Neural crest cell (in vitro differentiated cells): ENCODE results near the gene TCF7L1. TPM values are rescaled to one million over a fixed set of nuclear protein-coding genes. Genes with fewer than 3 reads are reported as not detected.

ENCODE experiments used
- DNase-seq: peaks from one replicate; pipeline ENCODE4 v3.0.0; 2021; ENCODE audit warnings: low read depth, mixed read lengths, low spot score
- H3K27ac Mint-ChIP-seq: one replicate; pipeline ENCODE4 v1.8.0; 2021; ENCODE audit warnings: mild to moderate bottlenecking, mixed read lengths; ENCODE audit not compliant: unreplicated experiment
- H3K27me3 Mint-ChIP-seq: 2 replicates; pipeline ENCODE4 v1.8.0; 2021; ENCODE audit warnings: low read depth, mild to moderate bottlenecking, mixed read lengths
- H3K36me3 Mint-ChIP-seq: 2 replicates; pipeline ENCODE4 v1.8.0; 2021; ENCODE audit warnings: low read depth, mild to moderate bottlenecking, mixed read lengths
- H3K4me1 Mint-ChIP-seq: 2 replicates; pipeline ENCODE4 v1.8.0; 2021; ENCODE audit warnings: mixed read lengths
- H3K4me3 Mint-ChIP-seq: one replicate; pipeline ENCODE4 v1.8.0; 2021; ENCODE audit warnings: mild to moderate bottlenecking, mixed read lengths
- H3K9me3 Mint-ChIP-seq: 2 replicates; pipeline ENCODE4 v1.8.0; 2021; ENCODE audit warnings: mixed read lengths
- total RNA-seq: library from RNA; stranded (reverse); gene quantifications from 2 replicates; pipeline ENCODE4 v1.2.1, GENCODE V29; 2021
- TF ChIP-seq, protein P1 (sequence below): fragments of 200-600 bp; sonication (generic); conservative IDR thresholded peaks from 2 replicates; pipeline ENCODE4 v1.5.0; 2021; ENCODE audit warnings: antibody characterized with exemption, mild to moderate bottlenecking

The TCF7L1 gene
- total RNA-seq, 1 donor from 2014 or later = 40.3 TPM

GRCh38 chr2:85235281-85235680 lies 102.1 kb downstream of the TCF7L1 start:
- no peaks in the 10 kb centered on the region for H3K36me3 Mint-ChIP-seq
- peaks cover 79% of the 10 kb centered on the region for H3K4me1 Mint-ChIP-seq
- DNase-seq = no peak
- H3K27me3 Mint-ChIP-seq = peaks cover 5% of the 10 kb centered on the region
- peak overlapping the region; percentile 54 for H3K4me3 Mint-ChIP-seq
- H3K9me3 Mint-ChIP-seq = no peaks in the 10 kb centered on the region
- TF ChIP-seq, protein P1, sequence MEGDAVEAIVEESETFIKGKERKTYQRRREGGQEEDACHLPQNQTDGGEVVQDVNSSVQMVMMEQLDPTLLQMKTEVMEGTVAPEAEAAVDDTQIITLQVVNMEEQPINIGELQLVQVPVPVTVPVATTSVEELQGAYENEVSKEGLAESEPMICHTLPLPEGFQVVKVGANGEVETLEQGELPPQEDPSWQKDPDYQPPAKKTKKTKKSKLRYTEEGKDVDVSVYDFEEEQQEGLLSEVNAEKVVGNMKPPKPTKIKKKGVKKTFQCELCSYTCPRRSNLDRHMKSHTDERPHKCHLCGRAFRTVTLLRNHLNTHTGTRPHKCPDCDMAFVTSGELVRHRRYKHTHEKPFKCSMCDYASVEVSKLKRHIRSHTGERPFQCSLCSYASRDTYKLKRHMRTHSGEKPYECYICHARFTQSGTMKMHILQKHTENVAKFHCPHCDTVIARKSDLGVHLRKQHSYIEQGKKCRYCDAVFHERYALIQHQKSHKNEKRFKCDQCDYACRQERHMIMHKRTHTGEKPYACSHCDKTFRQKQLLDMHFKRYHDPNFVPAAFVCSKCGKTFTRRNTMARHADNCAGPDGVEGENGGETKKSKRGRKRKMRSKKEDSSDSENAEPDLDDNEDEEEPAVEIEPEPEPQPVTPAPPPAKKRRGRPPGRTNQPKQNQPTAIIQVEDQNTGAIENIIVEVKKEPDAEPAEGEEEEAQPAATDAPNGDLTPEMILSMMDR = no peak
- peak overlapping the region; percentile 76 for H3K27ac Mint-ChIP-seq

- peaks cover 5% of the 10 kb centered on the region for H3K27me3 Mint-ChIP-seq
- TF ChIP-seq, protein P1 = no peak
- no peaks in the 10 kb centered on the region for H3K9me3 Mint-ChIP-seq
- H3K4me3 Mint-ChIP-seq = no peak overlapping the region
- no peak for DNase-seq
- H3K27ac Mint-ChIP-seq = no peak overlapping the region
- peaks cover 82% of the 10 kb centered on the region for H3K4me1 Mint-ChIP-seq
- H3K36me3 Mint-ChIP-seq = no peaks in the 10 kb centered on the region
Observed at GRCh38 chr2:85236084-85236483, 102.9 kb downstream of the TCF7L1 start.

DNA sequence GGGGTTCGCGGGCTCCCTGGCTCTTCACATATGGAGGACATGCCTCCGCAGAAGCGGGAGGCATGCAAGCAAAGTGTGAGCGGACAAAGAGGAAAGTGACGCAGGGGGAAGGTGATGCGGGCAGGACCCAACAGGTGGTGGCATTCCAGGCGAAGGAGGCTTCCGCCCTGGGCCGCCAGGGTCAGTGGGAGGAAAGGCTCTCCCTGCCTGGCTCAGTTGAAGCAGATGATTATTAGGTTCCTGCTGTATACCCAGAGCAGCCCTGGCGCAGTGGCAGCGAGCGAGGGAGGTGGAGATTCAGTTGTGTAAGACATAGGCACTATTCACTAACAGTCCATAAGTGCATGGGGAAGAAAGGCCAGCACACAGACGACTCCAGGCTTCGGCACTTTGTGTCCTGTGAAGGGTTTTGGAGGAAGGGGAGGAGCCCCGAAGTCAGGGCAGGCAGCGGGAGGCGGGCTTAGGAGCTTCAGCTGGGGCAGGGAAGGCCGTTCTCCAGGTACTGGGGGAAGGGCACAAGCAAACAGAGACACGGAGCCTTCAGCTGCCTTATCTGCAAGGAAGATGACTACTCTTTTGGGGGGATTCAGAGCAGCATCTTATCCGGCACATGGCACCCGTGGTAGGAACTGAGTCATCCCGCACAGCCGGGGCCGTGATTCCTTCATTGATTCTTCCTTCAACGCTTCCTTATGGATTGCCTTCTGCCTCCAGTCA lies 104.8 kb downstream of the TCF7L1 start:
- TF ChIP-seq, protein P1 = no peak
- no peak overlapping the region for H3K27ac Mint-ChIP-seq
- H3K4me3 Mint-ChIP-seq = peak overlapping the region; percentile 29
- H3K4me1 Mint-ChIP-seq = peaks cover 79% of the 10 kb centered on the region
- H3K27me3 Mint-ChIP-seq = peaks cover 2% of the 10 kb centered on the region
- no peaks in the 10 kb centered on the region for H3K36me3 Mint-ChIP-seq
- H3K9me3 Mint-ChIP-seq = no peaks in the 10 kb centered on the region
- no peak for DNase-seq

GRCh38 chr2:85238607-85239006 lies 105.4 kb downstream of the TCF7L1 start:
- Mint-ChIP-seq H3K27me3 (peaks cover 2% of the 10 kb centered on the region), H3K4me1 (peaks cover 85% of the 10 kb centered on the region), H3K4me3 (no peak overlapping the region), H3K9me3 (no peaks in the 10 kb centered on the region), H3K36me3 (no peaks in the 10 kb centered on the region), H3K27ac (no peak overlapping the region)
- TF ChIP-seq, protein P1 = no peak
- DNase-seq = no peak

GRCh38 chr2:85239102-85239501 lies 105.9 kb downstream of the TCF7L1 start:
- H3K4me1 Mint-ChIP-seq = peaks cover 86% of the 10 kb centered on the region
- no peaks in the 10 kb centered on the region for H3K9me3 Mint-ChIP-seq
- H3K27me3 Mint-ChIP-seq = peaks cover 2% of the 10 kb centered on the region
- H3K36me3 Mint-ChIP-seq = no peaks in the 10 kb centered on the region
- TF ChIP-seq, protein P1 = no peak
- H3K4me3 Mint-ChIP-seq = no peak overlapping the region
- no peak for DNase-seq
- no peak overlapping the region for H3K27ac Mint-ChIP-seq
